Tibial nerve (tissue), 4 donors: ENCODE data around the gene DOP1B.

Source experiments
- EP300 ChIP-seq, 2 donors: sonication (generic); formaldehyde crosslinking; IDR thresholded peaks; one replicate each; pipeline ENCODE4 v1.6.1; 2017; ENCODE audit warnings: antibody characterized with exemption in 2 of 2, mild to moderate bottlenecking in 1 of 2
- POLR2A ChIP-seq, 2 donors: fragments of 450-650 bp; IDR thresholded peaks; one replicate each; pipeline ENCODE4 v1.6.1; 2017; ENCODE audit warnings: antibody characterized with exemption in 2 of 2, mild to moderate bottlenecking in 2 of 2, moderate library complexity in 2 of 2
- TF ChIP-seq, protein P1 (sequence below), 5 experiments: fragments of 200-600 bp in 3 of 5; fragments of 450-650 bp in 2 of 5; sonication (generic) in 3 of 5; IDR thresholded peaks; one replicate each; pipeline ENCODE4 v1.5.1; 2016 to 2019; ENCODE audit warnings: antibody characterized with exemption in 5 of 5, mild to moderate bottlenecking in 3 of 5, moderate library complexity in 2 of 5

DNA sequence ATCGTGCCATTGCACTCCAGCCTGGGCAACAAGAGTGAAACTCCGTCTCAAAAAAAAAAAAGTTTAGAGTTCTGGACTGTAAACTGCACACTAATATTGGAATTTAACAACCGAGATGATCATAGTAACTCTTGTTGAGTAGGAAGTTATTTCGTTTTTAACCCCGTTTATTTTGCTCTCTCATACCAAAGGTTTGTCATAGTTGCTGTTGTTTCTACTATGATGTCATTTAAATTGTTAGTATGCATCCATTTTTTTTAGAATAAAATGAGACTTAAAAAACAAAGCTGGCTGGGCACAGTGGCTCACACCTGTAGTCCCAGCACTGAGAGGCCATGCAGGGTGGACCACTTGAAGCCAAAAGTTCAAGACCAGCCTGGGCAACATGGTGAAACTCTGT lies 49.3 kb downstream of the DOP1B start:
- TF ChIP-seq, protein P1, sequence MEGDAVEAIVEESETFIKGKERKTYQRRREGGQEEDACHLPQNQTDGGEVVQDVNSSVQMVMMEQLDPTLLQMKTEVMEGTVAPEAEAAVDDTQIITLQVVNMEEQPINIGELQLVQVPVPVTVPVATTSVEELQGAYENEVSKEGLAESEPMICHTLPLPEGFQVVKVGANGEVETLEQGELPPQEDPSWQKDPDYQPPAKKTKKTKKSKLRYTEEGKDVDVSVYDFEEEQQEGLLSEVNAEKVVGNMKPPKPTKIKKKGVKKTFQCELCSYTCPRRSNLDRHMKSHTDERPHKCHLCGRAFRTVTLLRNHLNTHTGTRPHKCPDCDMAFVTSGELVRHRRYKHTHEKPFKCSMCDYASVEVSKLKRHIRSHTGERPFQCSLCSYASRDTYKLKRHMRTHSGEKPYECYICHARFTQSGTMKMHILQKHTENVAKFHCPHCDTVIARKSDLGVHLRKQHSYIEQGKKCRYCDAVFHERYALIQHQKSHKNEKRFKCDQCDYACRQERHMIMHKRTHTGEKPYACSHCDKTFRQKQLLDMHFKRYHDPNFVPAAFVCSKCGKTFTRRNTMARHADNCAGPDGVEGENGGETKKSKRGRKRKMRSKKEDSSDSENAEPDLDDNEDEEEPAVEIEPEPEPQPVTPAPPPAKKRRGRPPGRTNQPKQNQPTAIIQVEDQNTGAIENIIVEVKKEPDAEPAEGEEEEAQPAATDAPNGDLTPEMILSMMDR (IDR thresholded peaks at IDR 0.05): no peak
- TF ChIP-seq POLR2A (IDR thresholded peaks at IDR 0.05): no peak
- no peak for TF ChIP-seq EP300 (IDR thresholded peaks at IDR 0.05)
